ENCODE data around the gene ZBTB40.

DNA sequence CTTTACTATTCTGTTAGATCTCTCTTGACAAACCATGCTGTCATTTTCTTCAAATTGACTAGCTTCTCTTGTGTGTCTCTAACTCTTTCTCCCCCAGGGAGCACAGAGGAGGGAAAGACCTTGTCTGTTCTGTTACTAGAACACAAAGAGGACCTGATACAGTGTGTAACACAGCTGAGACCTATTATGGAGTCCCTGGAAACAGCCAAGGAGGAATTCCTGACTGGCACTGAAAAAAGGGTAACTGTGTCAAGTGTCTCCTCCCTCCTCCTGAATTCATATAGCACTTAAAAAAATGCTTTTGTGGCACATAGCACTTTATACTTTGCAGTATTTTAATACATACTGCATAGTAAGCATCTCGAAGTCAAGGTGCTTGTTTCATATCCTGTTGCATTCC, 50.6 kb downstream of the ZBTB40 start:
- TF ChIP-seq, protein P1, sequence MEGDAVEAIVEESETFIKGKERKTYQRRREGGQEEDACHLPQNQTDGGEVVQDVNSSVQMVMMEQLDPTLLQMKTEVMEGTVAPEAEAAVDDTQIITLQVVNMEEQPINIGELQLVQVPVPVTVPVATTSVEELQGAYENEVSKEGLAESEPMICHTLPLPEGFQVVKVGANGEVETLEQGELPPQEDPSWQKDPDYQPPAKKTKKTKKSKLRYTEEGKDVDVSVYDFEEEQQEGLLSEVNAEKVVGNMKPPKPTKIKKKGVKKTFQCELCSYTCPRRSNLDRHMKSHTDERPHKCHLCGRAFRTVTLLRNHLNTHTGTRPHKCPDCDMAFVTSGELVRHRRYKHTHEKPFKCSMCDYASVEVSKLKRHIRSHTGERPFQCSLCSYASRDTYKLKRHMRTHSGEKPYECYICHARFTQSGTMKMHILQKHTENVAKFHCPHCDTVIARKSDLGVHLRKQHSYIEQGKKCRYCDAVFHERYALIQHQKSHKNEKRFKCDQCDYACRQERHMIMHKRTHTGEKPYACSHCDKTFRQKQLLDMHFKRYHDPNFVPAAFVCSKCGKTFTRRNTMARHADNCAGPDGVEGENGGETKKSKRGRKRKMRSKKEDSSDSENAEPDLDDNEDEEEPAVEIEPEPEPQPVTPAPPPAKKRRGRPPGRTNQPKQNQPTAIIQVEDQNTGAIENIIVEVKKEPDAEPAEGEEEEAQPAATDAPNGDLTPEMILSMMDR (conservative IDR thresholded peaks at IDR 0.05; ENCODE audit: low read length): no peak
- no peak for TF ChIP-seq EZH2phosphoT487 (IDR thresholded peaks at IDR 0.05; ENCODE audit: borderline replicate concordance)
